ENCODE measurements around the gene TCF7. TPM values are rescaled to one million over a fixed set of nuclear protein-coding genes. Genes with fewer than 3 reads are reported as not detected.
A peak's percentile ranks its signal among the peaks of the same experiment; 100 is the strongest.

The TCF7 gene
- total RNA-seq, 1 donor from 2014 or later: 5.7 TPM

- no peak for TF ChIP-seq CTCF (IDR thresholded peaks at IDR 0.05)
- intact Hi-C loops (cut with DNase I): no loop called here
- Histone ChIP-seq H3K27me3 (ENCODE audit: low read depth) (no peaks in the 10 kb centered on the region), H3K4me3 (no peak overlapping the region), H3K9me3 (no peaks in the 10 kb centered on the region), H3K27ac (no peak overlapping the region), H3K36me3 (no peaks in the 10 kb centered on the region), H3K4me1 (peaks cover 22% of the 10 kb centered on the region)
- DNase-seq (no peak), ATAC-seq (no peak)
Observed at GRCh38 chr5:134120386-134121138, 6.1 kb downstream of the TCF7 start.

- peak overlapping the region; percentile 24 for H3K27ac ChIP-seq
- no peaks in the 10 kb centered on the region for H3K36me3 ChIP-seq
- H3K27me3 ChIP-seq (ENCODE audit: low read depth): no peaks in the 10 kb centered on the region
- ATAC-seq (peak in 1 of 2 donors; percentile 17), DNase-seq (no peak)
- no peak overlapping the region for H3K4me3 ChIP-seq
- no peak for TF ChIP-seq CTCF (IDR thresholded peaks at IDR 0.05)
- H3K4me1 ChIP-seq: peaks cover 36% of the 10 kb centered on the region
- H3K9me3 ChIP-seq: no peaks in the 10 kb centered on the region
- intact Hi-C loops (cut with DNase I): no loop called here
Observed at GRCh38 chr5:134122530-134122929, 8.0 kb downstream of the TCF7 start.

- Histone ChIP-seq H3K4me3 (no peak overlapping the region), H3K27me3 (ENCODE audit: low read depth) (no peaks in the 10 kb centered on the region), H3K36me3 (no peaks in the 10 kb centered on the region), H3K27ac (no peak overlapping the region), H3K4me1 (peaks cover 43% of the 10 kb centered on the region), H3K9me3 (no peaks in the 10 kb centered on the region)
- intact Hi-C loops (cut with DNase I): no loop called here
- no peak for TF ChIP-seq CTCF (IDR thresholded peaks at IDR 0.05)
- DNase-seq (no peak), ATAC-seq (no peak)
Observed at GRCh38 chr5:134123360-134123759, 8.9 kb downstream of the TCF7 start.

- peak in 1 of 2 donors; percentile 6 for ATAC-seq
- DNase-seq: no peak
- Histone ChIP-seq H3K36me3 (no peaks in the 10 kb centered on the region), H3K27me3 (ENCODE audit: low read depth) (no peaks in the 10 kb centered on the region), H3K4me3 (no peak overlapping the region), H3K27ac (peak overlapping the region; percentile 64), H3K4me1 (peaks cover 54% of the 10 kb centered on the region), H3K9me3 (no peaks in the 10 kb centered on the region)
- intact Hi-C loops (cut with DNase I): no loop called here
- no peak for TF ChIP-seq CTCF (IDR thresholded peaks at IDR 0.05)
Observed at GRCh38 chr5:134124289-134125038, 10.0 kb downstream of the TCF7 start.

- H3K36me3 ChIP-seq: peaks cover 5% of the 10 kb centered on the region
- peak overlapping the region; percentile 64 for H3K27ac ChIP-seq
- no peaks in the 10 kb centered on the region for H3K27me3 ChIP-seq (ENCODE audit: low read depth)
- H3K4me3 ChIP-seq: no peak overlapping the region
- DNase-seq (no peak), ATAC-seq (peak; percentile 7)
- intact Hi-C loops (cut with DNase I): no loop called here
- no peaks in the 10 kb centered on the region for H3K9me3 ChIP-seq
- peaks cover 62% of the 10 kb centered on the region for H3K4me1 ChIP-seq
- no peak for TF ChIP-seq CTCF (IDR thresholded peaks at IDR 0.05)
Observed at GRCh38 chr5:134125039-134126015, 10.8 kb downstream of the TCF7 start.

Measured in lower lobe of right lung (tissue), 2 donors.